Stimulated activated CD4-positive, alpha-beta T cell treated with anti-CD3 and anti-CD28 coated beads, Interleukin-15, amount 100 ng/mL, for 24 hours (primary cell): ENCODE measurements around the gene EXTL2.
"Not testable (repeated sequence)": the region's sequence is repeated elsewhere in the genome, so short reads cannot be mapped to it uniquely, and the experiment has no call there.

ENCODE experiments used
- DNase-seq: peaks from one replicate; pipeline ENCODE4 v3.0.0-alpha.2; 2020

EXTL2 gene

GRCh38 chr1:100852976-100853375 lies 41.7 kb downstream of the EXTL2 start:
- DNase-seq: no peak

- no peak for DNase-seq
These were observed 42.9 kb downstream of the EXTL2 start for GRCh38 chr1:100851726-100852125.

DNA sequence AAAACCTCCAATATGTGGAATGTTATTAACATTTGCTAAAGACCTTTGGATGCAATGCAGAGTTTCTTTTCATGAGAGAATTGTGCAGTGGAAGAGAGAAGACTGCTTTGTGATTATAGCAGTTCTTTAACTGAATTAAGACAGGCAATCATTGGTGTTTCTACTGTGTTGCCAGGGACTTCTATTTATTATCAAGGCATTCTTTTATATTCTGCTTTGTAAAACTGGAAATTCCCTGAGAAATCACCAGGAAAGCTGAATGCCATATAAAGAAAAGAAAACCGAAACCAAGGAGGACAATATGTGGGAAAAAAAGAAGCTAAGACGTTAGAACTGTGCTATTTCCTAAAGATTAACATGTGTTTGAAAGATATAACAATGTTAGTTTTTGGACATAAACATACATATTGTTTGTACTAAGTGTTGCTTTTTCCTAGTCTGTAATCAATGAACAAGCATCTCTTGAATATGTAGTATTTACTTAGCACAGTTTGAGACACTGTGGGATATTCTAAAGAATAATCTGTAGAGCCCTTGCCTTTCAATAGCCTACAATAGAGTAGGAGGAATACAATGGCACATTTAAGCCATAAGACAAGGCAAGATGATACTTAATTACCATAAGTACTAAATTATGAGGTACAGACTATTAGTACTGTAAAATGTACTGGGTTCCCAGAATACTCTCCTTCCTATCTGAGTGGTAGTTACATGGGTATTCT lies 47.1 kb downstream of the EXTL2 start:
- no peak for DNase-seq

- DNase-seq: not testable (repeated sequence)
These were observed 51.5 kb downstream of the EXTL2 start for GRCh38 chr1:100843160-100843559.

- DNase-seq: no peak
These were observed 58.5 kb downstream of the EXTL2 start for GRCh38 chr1:100835866-100836842.

- no peak for DNase-seq
These were observed 59.6 kb downstream of the EXTL2 start for GRCh38 chr1:100834777-100835660.

DNA sequence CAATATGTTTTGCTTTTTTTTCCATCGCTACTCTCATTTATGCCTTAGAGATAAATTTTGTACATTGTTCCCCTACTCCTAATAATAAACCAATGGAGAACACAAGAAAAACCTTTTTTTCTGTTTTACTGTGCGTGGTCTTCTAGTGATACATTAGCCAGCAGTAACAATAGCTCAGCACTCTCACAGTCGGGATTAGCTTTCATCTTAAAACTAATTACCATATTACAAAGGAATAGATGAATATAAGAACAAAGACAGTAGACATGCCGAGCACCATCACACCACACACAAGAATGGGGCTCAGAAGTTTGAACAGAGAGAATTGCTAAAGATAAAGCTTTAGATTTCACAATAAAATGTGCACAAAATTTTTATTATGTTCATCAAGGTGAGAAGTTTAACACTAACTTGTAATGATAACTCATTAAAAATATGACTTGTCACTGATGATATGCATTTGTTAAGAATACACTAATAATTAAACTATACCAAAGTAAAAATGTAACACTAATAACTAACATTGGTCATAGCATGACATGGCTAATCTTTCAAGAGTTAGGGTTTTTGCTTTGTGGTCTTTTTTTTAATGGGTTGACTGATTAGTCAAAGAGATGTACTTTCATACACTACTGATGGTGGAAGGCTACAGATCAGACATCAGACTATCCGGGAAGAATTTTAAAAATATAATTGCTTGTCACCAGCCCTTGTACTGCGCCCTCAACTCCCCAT lies 61.8 kb downstream of the EXTL2 start:
- DNase-seq: no peak

DNA sequence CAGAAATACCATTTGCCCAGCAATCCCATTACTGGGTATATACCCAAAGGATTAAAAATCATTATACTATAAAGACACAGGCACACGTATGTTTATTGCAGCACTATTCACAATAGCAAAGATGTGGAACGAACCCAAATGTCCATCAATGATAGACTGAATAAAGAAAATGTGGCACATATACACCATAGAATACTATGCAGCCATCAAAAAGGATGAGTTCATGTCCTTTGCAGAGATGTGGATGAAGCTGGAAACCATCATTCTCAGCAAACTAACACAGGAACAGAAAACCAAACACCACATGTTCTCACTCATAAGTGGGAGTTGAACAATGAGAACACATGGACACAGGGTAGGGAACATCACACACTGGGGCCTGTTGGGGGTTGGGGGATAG lies 69.0 kb downstream of the EXTL2 start:
- not testable (repeated sequence) for DNase-seq
